PC-9 (cell line): ENCODE data around the gene MAGI2. TPM values are rescaled to one million over a fixed set of nuclear protein-coding genes. Genes with fewer than 3 reads are reported as not detected.

Source experiments
- BruUV-seq: library from RNA; stranded (reverse); fragments of 400-500 nt; replicated peaks from 2 replicates; lab custom pipeline; 2021; lab: Mats Ljungman, UMichigan
- CTCF ChIA-PET: fragments of 300-600 bp; sonication (Branson Sonifier 250); formaldehyde crosslinking; loops from one replicate; lab custom pipeline; 2022; ENCODE audit warnings: antibody characterized with exemption; lab: Charles Lee
- POLR2A ChIA-PET: fragments of 300-600 bp; sonication (Branson Sonifier 250); formaldehyde crosslinking; loops from one replicate; lab custom pipeline; 2022; ENCODE audit warnings: antibody characterized with exemption; ENCODE audit not compliant: unreplicated experiment; lab: Charles Lee
- DNase-seq, 2 experiments: peaks; one replicate each; pipeline versions ENCODE4 v3.0.0 to v3.0.0-alpha.2; 2015 to 2022; ENCODE audit warnings: mixed read lengths in 1 of 2
- H2AFZ ChIP-seq: fragments of 200-600 bp; sonication (generic); 2 replicates; pipeline ENCODE4 v1.8.1; 2017; ENCODE audit warnings: antibody characterized with exemption
- H3F3A ChIP-seq: fragments of 200-600 bp; sonication (generic); 2 replicates; pipeline ENCODE4 v1.8.1; 2017; ENCODE audit warnings: antibody characterized with exemption, mild to moderate bottlenecking, low read depth; ENCODE audit not compliant: insufficient read depth
- H3K27ac ChIP-seq: fragments of 200-600 bp; sonication (generic); 2 replicates; pipeline ENCODE4 v1.6.1; 2016; ENCODE audit warnings: mixed run types
- H3K27me3 ChIP-seq: fragments of 200-600 bp; sonication (generic); 2 replicates; pipeline ENCODE4 v1.6.1; 2016; ENCODE audit warnings: low read depth, mixed run types; ENCODE audit not compliant: insufficient read depth
- H3K36me3 ChIP-seq: fragments of 200-600 bp; sonication (generic); 2 replicates; pipeline ENCODE4 v1.6.1; 2016; ENCODE audit warnings: low read depth, mixed run types
- H3K4me1 ChIP-seq: fragments of 200-600 bp; sonication (generic); replicated peaks from 2 replicates; pipeline ENCODE4 v1.6.1; 2016; ENCODE audit warnings: mixed run types; ENCODE audit not compliant: insufficient read depth
- H3K4me2 ChIP-seq: fragments of 200-600 bp; sonication (generic); 2 replicates; pipeline ENCODE4 v1.6.1; 2017; ENCODE audit warnings: mixed run types
- H3K4me3 ChIP-seq: fragments of 200-600 bp; sonication (generic); 2 replicates; pipeline ENCODE4 v1.6.1; 2016; ENCODE audit warnings: mixed run types
- H3K79me2 ChIP-seq: fragments of 200-600 bp; sonication (generic); 2 replicates; pipeline ENCODE4 v1.6.1; 2017; ENCODE audit warnings: low read depth, mixed run types
- H3K9me2 ChIP-seq: fragments of 200-600 bp; sonication (generic); 2 replicates; pipeline ENCODE4 v1.8.1; 2017; ENCODE audit warnings: mild to moderate bottlenecking; ENCODE audit not compliant: insufficient read depth
- H3K9me3 ChIP-seq: fragments of 200-600 bp; sonication (generic); 2 replicates; pipeline ENCODE4 v1.8.1; 2016; ENCODE audit warnings: low read depth; ENCODE audit not compliant: insufficient read depth
- H4K20me1 ChIP-seq: fragments of 200-600 bp; sonication (generic); 2 replicates; pipeline ENCODE4 v1.8.1; 2017; ENCODE audit not compliant: insufficient read depth
- CTCF ChIP-seq: fragments of 200-600 bp; sonication (generic); conservative IDR thresholded peaks from 2 replicates; pipeline ENCODE4 v1.6.1; 2017; ENCODE audit warnings: mixed run types, antibody characterized with exemption, mild to moderate bottlenecking, moderate library complexity
- EZH2 ChIP-seq: fragments of 200-600 bp; sonication (generic); IDR thresholded peaks from 2 replicates; pipeline ENCODE4 v1.8.0; 2017; ENCODE audit warnings: antibody characterized with exemption, low read depth
- intact Hi-C: fragments of 100-400 bp; cut with micrococcal nuclease; formaldehyde crosslinking; loops from one replicate; pipeline ENCODE4 v1.10.0; 2022; ENCODE audit not compliant: unreplicated experiment
- total RNA-seq: library from RNA; stranded (reverse); gene quantifications from 2 replicates; pipeline ENCODE4 v1.2.3, GENCODE V29; 2021

Gene MAGI2
- total RNA-seq, 1 experiment from 2014 or later = 0.92 TPM

- Histone ChIP-seq H3K36me3 (no peaks in the 10 kb centered on the region), H3K9me3 (no peaks in the 10 kb centered on the region), H3F3A (no peaks in the 10 kb centered on the region), H3K4me1 (no peaks in the 10 kb centered on the region), H3K27me3 (peaks cover 9% of the 10 kb centered on the region; the same call in 1 of the 2 replicates), H3K4me3 (no peak overlapping the region), H3K4me2 (no peak overlapping the region), H3K9me2 (no peaks in the 10 kb centered on the region), H4K20me1 (no peaks in the 10 kb centered on the region), H3K79me2 (no peaks in the 10 kb centered on the region), H3K27ac (no peak overlapping the region), H2AFZ (no peak overlapping the region)
- no TSS peak for BruUV-seq
- ChIA-PET CTCF (no interaction called here), POLR2A (no interaction called here)
- TF ChIP-seq EZH2 (no peak), CTCF (no peak)
- intact Hi-C loops = no loop called here
- DNase-seq = no peak
Observed at GRCh38 chr7:78114993-78115392, 1338.5 kb downstream of the MAGI2 start.

- peaks cover 9% of the 10 kb centered on the region; the same call in 1 of the 2 replicates for H3K27me3 ChIP-seq
- H3K4me3 ChIP-seq = no peak overlapping the region
- H3F3A ChIP-seq = no peaks in the 10 kb centered on the region
- BruUV-seq = no TSS peak
- H4K20me1 ChIP-seq = no peaks in the 10 kb centered on the region
- intact Hi-C loops = no loop called here
- TF ChIP-seq CTCF = no peak
- TF ChIP-seq EZH2 = no peak
- H3K4me1 ChIP-seq = no peaks in the 10 kb centered on the region
- H3K4me2 ChIP-seq = no peak overlapping the region
- POLR2A ChIA-PET = no interaction called here
- H3K9me3 ChIP-seq = no peaks in the 10 kb centered on the region
- no peaks in the 10 kb centered on the region for H3K36me3 ChIP-seq
- H2AFZ ChIP-seq = no peak overlapping the region
- no peaks in the 10 kb centered on the region for H3K79me2 ChIP-seq
- H3K9me2 ChIP-seq = no peaks in the 10 kb centered on the region
- no peak for DNase-seq
- H3K27ac ChIP-seq = no peak overlapping the region
- CTCF ChIA-PET = no interaction called here
Observed at GRCh38 chr7:78112488-78112887, 1341.0 kb downstream of the MAGI2 start.

- H3K9me2 ChIP-seq = no peaks in the 10 kb centered on the region
- DNase-seq = no peak
- H3K4me2 ChIP-seq = no peak overlapping the region
- H3K4me1 ChIP-seq = no peaks in the 10 kb centered on the region
- ChIA-PET POLR2A (no interaction called here), CTCF (no interaction called here)
- no peaks in the 10 kb centered on the region for H3F3A ChIP-seq
- no peaks in the 10 kb centered on the region for H3K36me3 ChIP-seq
- BruUV-seq = no TSS peak
- no peak overlapping the region for H3K4me3 ChIP-seq
- no peak overlapping the region for H3K27ac ChIP-seq
- no peak overlapping the region for H2AFZ ChIP-seq
- no peaks in the 10 kb centered on the region for H3K79me2 ChIP-seq
- TF ChIP-seq CTCF (no peak), EZH2 (no peak)
- peaks cover 9% of the 10 kb centered on the region; the same call in 1 of the 2 replicates for H3K27me3 ChIP-seq
- no peaks in the 10 kb centered on the region for H4K20me1 ChIP-seq
- no peaks in the 10 kb centered on the region for H3K9me3 ChIP-seq
- intact Hi-C loops = no loop called here
Observed at GRCh38 chr7:78111386-78111785, 1342.1 kb downstream of the MAGI2 start.
